Coronary artery (tissue), 2 donors: Measurements from ENCODE around the gene TGFBR1.
A peak's percentile ranks its signal among the peaks of the same experiment; 100 is the strongest.

Source experiments
- DNase-seq: peaks from one replicate; pipeline ENCODE4 v3.0.0-alpha.2; 2017; ENCODE audit warnings: low spot score
- H3K27ac ChIP-seq, 2 donors: fragments of 200-600 bp; sonication (generic); one replicate each; pipeline ENCODE4 v1.5.1; 2016 to 2019
- H3K4me3 ChIP-seq: fragments of 200-600 bp; sonication (generic); 2 replicates; pipeline ENCODE4 v1.5.1; 2016; ENCODE audit warnings: mild to moderate bottlenecking, moderate library complexity
- TF ChIP-seq, protein P1 (sequence below): fragments of 200-600 bp; sonication (generic); IDR thresholded peaks from one replicate; pipeline ENCODE4 v1.5.1; 2019; ENCODE audit warnings: antibody characterized with exemption

TGFBR1 gene

DNA sequence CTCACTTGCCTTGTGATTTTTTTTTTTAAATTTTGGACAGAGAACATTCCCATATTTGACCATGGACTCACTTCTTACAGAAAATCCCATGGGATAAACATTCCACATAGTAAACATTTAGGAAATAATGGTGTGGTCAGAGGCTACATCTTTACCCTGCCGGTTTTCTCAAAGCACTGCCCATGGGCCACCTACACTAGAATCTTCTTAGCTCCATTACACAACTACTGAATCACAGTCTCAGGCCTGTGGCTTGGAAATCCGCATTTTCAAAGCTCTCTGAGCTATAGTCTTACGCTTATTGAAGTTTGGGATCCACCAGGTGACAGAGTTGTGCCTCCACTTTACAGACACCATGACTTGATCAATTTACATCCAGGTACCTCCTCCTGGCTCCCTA, 77.4 kb downstream of the TGFBR1 start:
- no peak for DNase-seq
- TF ChIP-seq, protein P1, sequence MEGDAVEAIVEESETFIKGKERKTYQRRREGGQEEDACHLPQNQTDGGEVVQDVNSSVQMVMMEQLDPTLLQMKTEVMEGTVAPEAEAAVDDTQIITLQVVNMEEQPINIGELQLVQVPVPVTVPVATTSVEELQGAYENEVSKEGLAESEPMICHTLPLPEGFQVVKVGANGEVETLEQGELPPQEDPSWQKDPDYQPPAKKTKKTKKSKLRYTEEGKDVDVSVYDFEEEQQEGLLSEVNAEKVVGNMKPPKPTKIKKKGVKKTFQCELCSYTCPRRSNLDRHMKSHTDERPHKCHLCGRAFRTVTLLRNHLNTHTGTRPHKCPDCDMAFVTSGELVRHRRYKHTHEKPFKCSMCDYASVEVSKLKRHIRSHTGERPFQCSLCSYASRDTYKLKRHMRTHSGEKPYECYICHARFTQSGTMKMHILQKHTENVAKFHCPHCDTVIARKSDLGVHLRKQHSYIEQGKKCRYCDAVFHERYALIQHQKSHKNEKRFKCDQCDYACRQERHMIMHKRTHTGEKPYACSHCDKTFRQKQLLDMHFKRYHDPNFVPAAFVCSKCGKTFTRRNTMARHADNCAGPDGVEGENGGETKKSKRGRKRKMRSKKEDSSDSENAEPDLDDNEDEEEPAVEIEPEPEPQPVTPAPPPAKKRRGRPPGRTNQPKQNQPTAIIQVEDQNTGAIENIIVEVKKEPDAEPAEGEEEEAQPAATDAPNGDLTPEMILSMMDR: no peak
- Histone ChIP-seq H3K27ac (no peak overlapping the region), H3K4me3 (no peak overlapping the region)

GRCh38 chr9:99183616-99184015, 78.7 kb downstream of the TGFBR1 start:
- Histone ChIP-seq H3K27ac (no peak overlapping the region), H3K4me3 (no peak overlapping the region)
- TF ChIP-seq, protein P1: no peak
- no peak for DNase-seq

GRCh38 chr9:99184110-99184474, 79.2 kb downstream of the TGFBR1 start:
- no peak for DNase-seq
- Histone ChIP-seq H3K27ac (peak overlapping the region in 1 of 2 donors; percentile 38), H3K4me3 (no peak overlapping the region)
- TF ChIP-seq, protein P1: no peak

DNA sequence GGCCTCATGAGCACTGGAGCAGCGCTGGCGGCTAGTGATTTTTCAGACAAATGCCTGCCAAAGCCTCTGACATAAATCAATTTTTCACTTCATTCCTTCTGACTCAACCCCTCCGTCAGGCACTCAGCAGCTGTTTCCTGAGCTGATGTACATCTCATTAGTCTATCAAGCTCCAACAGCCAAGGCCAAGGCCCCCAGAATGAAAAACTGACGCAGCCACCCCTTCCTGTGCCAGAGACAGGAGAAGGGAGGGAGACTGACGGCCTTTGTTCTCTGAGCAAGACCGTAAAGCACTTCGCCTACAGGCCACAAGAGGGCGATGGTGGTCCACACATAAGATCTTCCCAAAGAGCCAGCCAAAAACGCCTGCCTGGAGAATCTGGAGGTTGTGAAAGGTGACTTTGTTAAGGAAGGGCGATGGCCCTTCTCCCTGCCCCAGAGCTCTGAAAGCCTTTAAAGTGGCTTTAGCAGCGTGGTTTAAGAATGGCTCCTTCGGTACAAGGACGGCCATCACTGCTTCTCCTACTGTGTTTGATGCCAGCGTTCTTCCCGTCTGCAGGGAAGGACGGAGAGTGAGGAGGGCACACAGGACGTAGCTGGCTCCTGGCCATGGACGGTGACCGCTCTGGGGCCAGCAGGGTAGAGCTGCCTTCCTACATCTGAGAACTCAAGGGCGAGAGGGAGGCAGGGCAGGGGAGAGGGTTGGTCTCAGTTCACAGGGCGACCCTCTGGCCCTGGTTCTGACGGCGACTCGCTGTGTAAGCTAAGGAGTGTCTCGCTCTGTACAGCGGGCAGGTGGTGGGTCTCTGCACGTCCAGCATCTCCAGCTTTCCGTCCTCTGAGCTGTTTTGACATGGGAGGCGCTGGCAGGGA, 79.8 kb downstream of the TGFBR1 start:
- peak; percentile 88 for DNase-seq

DNA sequence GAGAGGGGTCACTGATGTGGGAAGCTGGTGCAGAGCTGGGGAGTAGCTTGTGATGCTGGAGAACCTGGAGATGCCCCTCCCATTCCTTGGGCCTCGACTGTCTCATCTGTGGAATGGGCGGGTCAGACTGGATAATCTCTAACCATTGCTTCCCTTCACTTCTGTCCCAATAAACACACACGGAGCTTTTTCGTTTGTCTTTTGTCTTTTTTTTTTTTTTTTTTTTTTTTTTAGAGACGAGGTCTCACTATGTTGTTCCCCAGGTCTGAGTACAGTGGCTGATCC, 80.4 kb downstream of the TGFBR1 start:
- H3K4me3 ChIP-seq: no peak overlapping the region
- no peak for DNase-seq
- TF ChIP-seq, protein P1: no peak

More for the DNA sequence above, 79.8 kb downstream of the TGFBR1 start:
- Histone ChIP-seq H3K27ac (peak overlapping the region in 1 of 2 donors; percentile 38), H3K4me3 (peak overlapping the region; percentile 55)
- TF ChIP-seq, protein P1: peak; percentile 86

DNA sequence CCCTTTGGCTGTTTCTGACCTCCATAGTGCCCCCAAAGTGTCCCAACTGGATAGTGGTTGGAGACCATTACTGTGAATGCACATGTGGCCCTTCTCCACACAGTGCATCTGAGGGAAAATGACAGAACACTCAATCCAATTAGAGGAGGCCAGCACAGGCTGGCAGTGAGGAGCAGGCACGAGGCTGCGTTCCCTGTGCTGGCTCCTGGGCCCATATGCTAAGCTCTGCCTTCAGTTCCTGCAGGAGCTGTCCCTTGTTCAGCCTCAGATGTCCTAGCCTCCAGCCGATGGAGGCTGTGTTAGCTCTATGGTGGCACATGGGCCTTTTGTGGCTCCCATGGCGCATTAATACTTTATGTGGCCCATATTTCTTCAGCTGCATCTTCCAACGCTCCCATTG, 81.0 kb downstream of the TGFBR1 start:
- Histone ChIP-seq H3K27ac (no peak overlapping the region), H3K4me3 (no peak overlapping the region)
- TF ChIP-seq, protein P1: no peak
- DNase-seq: no peak

More for the DNA sequence above, 80.4 kb downstream of the TGFBR1 start:
- no peak overlapping the region for H3K27ac ChIP-seq

- DNase-seq: no peak
- no peak overlapping the region for H3K4me3 ChIP-seq
- no peak overlapping the region for H3K27ac ChIP-seq
- TF ChIP-seq, protein P1: no peak
These were observed 82.4 kb downstream of the TGFBR1 start for GRCh38 chr9:99187311-99187710.
